SU-DHL-6 (cell line): ENCODE data around the gene MAN2A1.

ENCODE experiments used
- H2AFZ ChIP-seq: fragments of 200-600 bp; sonication (generic); 2 replicates; pipeline ENCODE4 v1.6.1; 2014; ENCODE audit warnings: low read depth, mild to moderate bottlenecking, moderate library complexity, mixed read lengths, antibody characterized with exemption, low read length; ENCODE audit not compliant: severe bottlenecking
- H3F3A ChIP-seq: fragments of 200-600 bp; shearing (Covaris generic); 2 replicates; pipeline ENCODE4 v1.6.0; 2016; ENCODE audit warnings: antibody characterized with exemption, mild to moderate bottlenecking; ENCODE audit not compliant: insufficient read depth
- H3K27ac ChIP-seq: fragments of 200-600 bp; sonication (generic); 2 replicates; pipeline ENCODE4 v1.5.1; 2016; ENCODE audit warnings: low read depth, mild to moderate bottlenecking, low read length, moderate library complexity, mixed read lengths
- H3K27me3 ChIP-seq: fragments of 200-600 bp; sonication (generic), shearing (Covaris generic); 2 replicates; pipeline ENCODE4 v1.6.0; 2014; ENCODE audit warnings: mild to moderate bottlenecking, low read length
- H3K36me3 ChIP-seq: fragments of 200-600 bp; sonication (generic); 2 replicates; pipeline ENCODE4 v1.6.1; 2014; ENCODE audit warnings: mild to moderate bottlenecking, low read length, mixed read lengths
- H3K4me2 ChIP-seq: fragments of 300-600, 200-600 bp; shearing (Covaris generic), sonication (generic); 2 replicates; pipeline ENCODE4 v1.6.0; 2014; ENCODE audit warnings: low read length, low read depth, mild to moderate bottlenecking; ENCODE audit not compliant: poor library complexity, severe bottlenecking
- H3K4me3 ChIP-seq: fragments of 200-600 bp; sonication (generic); 2 replicates; pipeline ENCODE4 v1.5.1; 2014; ENCODE audit warnings: antibody characterized with exemption, low read length, mild to moderate bottlenecking, mixed read lengths; ENCODE audit not compliant: insufficient read depth, poor library complexity, severe bottlenecking
- H3K79me2 ChIP-seq: fragments of 200-600 bp; sonication (generic); 2 replicates; pipeline ENCODE4 v1.6.1; 2014; ENCODE audit warnings: mild to moderate bottlenecking, low read length, moderate library complexity; ENCODE audit not compliant: insufficient read depth
- H3K9ac ChIP-seq: fragments of 200-600 bp; sonication (generic); 2 replicates; pipeline ENCODE4 v1.7.0; 2014; ENCODE audit warnings: mild to moderate bottlenecking, low read length
- H3K9me2 ChIP-seq: fragments of 200-600 bp; sonication (generic); replicated peaks from 2 replicates; pipeline ENCODE4 v1.6.1; 2014; ENCODE audit warnings: low read length; ENCODE audit not compliant: insufficient read depth
- H3K9me3 ChIP-seq: fragments of 200-600 bp; sonication (generic); 2 replicates; pipeline ENCODE4 v1.6.1; 2014; ENCODE audit warnings: low read length, mixed read lengths; ENCODE audit not compliant: insufficient read depth
- H4K20me1 ChIP-seq: fragments of 200-600 bp; sonication (generic); 2 replicates; pipeline ENCODE4 v1.6.1; 2014; ENCODE audit warnings: low read depth, mild to moderate bottlenecking, antibody characterized with exemption, low read length, moderate library complexity, mixed read lengths
- CTCF ChIP-seq: fragments of 200-600 bp; sonication (generic); IDR thresholded peaks from one replicate; pipeline ENCODE4 v1.5.1; 2017; ENCODE audit warnings: antibody characterized with exemption, mild to moderate bottlenecking, low read length, moderate library complexity; ENCODE audit not compliant: insufficient read depth, poor library complexity, severe bottlenecking
- EZH2phosphoT487 ChIP-seq: fragments of 200-600 bp; sonication (generic), shearing (Covaris generic); conservative IDR thresholded peaks from 2 replicates; pipeline ENCODE4 v1.6.1; 2018; ENCODE audit warnings: mild to moderate bottlenecking, antibody characterized with exemption, low read length, moderate library complexity, mixed read lengths

MAN2A1 gene

GRCh38 chr5:109844148-109844547, 154.4 kb downstream of the MAN2A1 start:
- Histone ChIP-seq H3K27me3 (no peaks in the 10 kb centered on the region), H3F3A (no peaks in the 10 kb centered on the region), H4K20me1 (no peaks in the 10 kb centered on the region), H3K4me3 (no peak overlapping the region), H3K9me3 (no peaks in the 10 kb centered on the region), H2AFZ (no peak overlapping the region), H3K9ac (no peak overlapping the region), H3K4me2 (no peak overlapping the region), H3K79me2 (no peaks in the 10 kb centered on the region), H3K9me2 (no peaks in the 10 kb centered on the region), H3K36me3 (peaks cover 8% of the 10 kb centered on the region), H3K27ac (no peak overlapping the region)
- TF ChIP-seq EZH2phosphoT487 (no peak), CTCF (no peak)

- no peaks in the 10 kb centered on the region for H3K9me2 ChIP-seq
- no peak overlapping the region for H3K9ac ChIP-seq
- no peak overlapping the region for H3K27ac ChIP-seq
- H3K36me3 ChIP-seq, result peaks cover 8% of the 10 kb centered on the region
- H3K4me2 ChIP-seq, result no peak overlapping the region
- no peak for TF ChIP-seq EZH2phosphoT487
- TF ChIP-seq CTCF, result no peak
- H3K4me3 ChIP-seq, result no peak overlapping the region
- H3K9me3 ChIP-seq, result no peaks in the 10 kb centered on the region
- no peak overlapping the region for H2AFZ ChIP-seq
- no peaks in the 10 kb centered on the region for H3F3A ChIP-seq
- H4K20me1 ChIP-seq, result no peaks in the 10 kb centered on the region
- no peaks in the 10 kb centered on the region for H3K79me2 ChIP-seq
- no peaks in the 10 kb centered on the region for H3K27me3 ChIP-seq
These were observed 155.0 kb downstream of the MAN2A1 start for GRCh38 chr5:109844695-109845094.

- Histone ChIP-seq H3K27me3 (no peaks in the 10 kb centered on the region), H3K4me2 (no peak overlapping the region), H3K9ac (no peak overlapping the region), H3K4me3 (no peak overlapping the region), H3K79me2 (no peaks in the 10 kb centered on the region), H3K9me2 (no peaks in the 10 kb centered on the region), H4K20me1 (no peaks in the 10 kb centered on the region), H3F3A (no peaks in the 10 kb centered on the region), H3K9me3 (no peaks in the 10 kb centered on the region), H2AFZ (no peak overlapping the region), H3K36me3 (peaks cover 8% of the 10 kb centered on the region), H3K27ac (no peak overlapping the region)
- no peak for TF ChIP-seq CTCF
- TF ChIP-seq EZH2phosphoT487, result no peak
These were observed 158.4 kb downstream of the MAN2A1 start for GRCh38 chr5:109848130-109848529.
